OCI-LY3 (cell line): ENCODE measurements around the gene BAMBI.

Source experiments
- H2AFZ ChIP-seq: fragments of 200-600, 300-600 bp; shearing (Covaris generic); 2 replicates; pipeline ENCODE4 v1.6.0; 2014; ENCODE audit warnings: antibody characterized with exemption, low read depth, low read length
- H3K27ac ChIP-seq: fragments of 200-600, 300-600 bp; sonication (generic); 2 replicates; pipeline ENCODE4 v1.5.1; 2014; ENCODE audit warnings: mild to moderate bottlenecking, low read length, moderate library complexity, mixed read lengths
- H3K27me3 ChIP-seq: fragments of 200-600, 300-600 bp; sonication (generic); 2 replicates; pipeline ENCODE4 v1.6.1; 2014; ENCODE audit warnings: low read depth, low read length, mixed read lengths
- H3K36me3 ChIP-seq: fragments of 200-600, 300-600 bp; sonication (generic); replicated peaks from 2 replicates; pipeline ENCODE3; 2014; ENCODE audit warnings: low read depth, low read length, mixed read lengths
- H3K4me1 ChIP-seq: fragments of 300-600, 200-600 bp; sonication (generic); 2 replicates; pipeline ENCODE4 v1.6.1; 2014; ENCODE audit warnings: low read length, mixed read lengths
- H3K4me2 ChIP-seq: fragments of 200-600, 300-600 bp; sonication (generic); 2 replicates; pipeline ENCODE4 v1.6.1; 2014; ENCODE audit warnings: low read length, mixed read lengths
- H3K4me3 ChIP-seq: fragments of 300-600, 200-600 bp; sonication (generic); 2 replicates; pipeline ENCODE4 v1.5.1; 2014; ENCODE audit warnings: antibody characterized with exemption, mild to moderate bottlenecking, low read length, moderate library complexity
- H3K79me2 ChIP-seq: fragments of 300-600, 200-600 bp; shearing (Covaris generic); 2 replicates; pipeline ENCODE4 v1.6.1; 2014; ENCODE audit warnings: mild to moderate bottlenecking, low read length, mixed read lengths
- H3K9ac ChIP-seq: fragments of 300-600, 200-600 bp; shearing (Covaris generic); 2 replicates; pipeline ENCODE4 v1.6.0; 2014; ENCODE audit warnings: mild to moderate bottlenecking, low read length, moderate library complexity
- H3K9me3 ChIP-seq: fragments of 200-600, 300-600 bp; shearing (Covaris generic); 2 replicates; pipeline ENCODE4 v1.6.1; 2014; ENCODE audit warnings: low read length, mixed read lengths; ENCODE audit not compliant: insufficient read depth
- H4K20me1 ChIP-seq: fragments of 200-600, 300-600 bp; sonication (generic); 2 replicates; pipeline ENCODE4 v1.6.1; 2016; ENCODE audit warnings: low read length, mixed read lengths; ENCODE audit not compliant: insufficient read depth
- CTCF ChIP-seq: fragments of 200-600, 300-600 bp; sonication (generic); IDR thresholded peaks from 2 replicates; pipeline ENCODE4 v1.5.1; 2014; ENCODE audit warnings: antibody characterized with exemption, low read length, low read depth
- EZH2phosphoT487 ChIP-seq: fragments of 200-600 bp; shearing (Covaris generic); IDR thresholded peaks from 2 replicates; pipeline ENCODE4 v1.6.1; 2018; ENCODE audit warnings: antibody characterized with exemption, mixed run types, low read depth

Gene BAMBI

GRCh38 chr10:28722065-28722803 lies 44.9 kb downstream of the BAMBI start:
- Histone ChIP-seq H3K9ac (no peak overlapping the region), H4K20me1 (no peaks in the 10 kb centered on the region), H3K4me1 (no peaks in the 10 kb centered on the region), H3K36me3 (no peaks in the 10 kb centered on the region), H3K27ac (no peak overlapping the region), H3K4me2 (no peak overlapping the region), H3K79me2 (no peaks in the 10 kb centered on the region), H2AFZ (no peak overlapping the region), H3K9me3 (no peaks in the 10 kb centered on the region), H3K27me3 (no peaks in the 10 kb centered on the region), H3K4me3 (no peak overlapping the region)
- TF ChIP-seq CTCF = no peak

- H3K27ac ChIP-seq = no peak overlapping the region
- H3K36me3 ChIP-seq = no peaks in the 10 kb centered on the region
- TF ChIP-seq CTCF = no peak
- TF ChIP-seq EZH2phosphoT487 = no peak
- no peaks in the 10 kb centered on the region for H3K27me3 ChIP-seq
- no peak overlapping the region for H3K4me3 ChIP-seq
- no peaks in the 10 kb centered on the region for H3K9me3 ChIP-seq
- no peak overlapping the region for H3K9ac ChIP-seq
- no peaks in the 10 kb centered on the region for H4K20me1 ChIP-seq
- H3K4me1 ChIP-seq = no peaks in the 10 kb centered on the region
- no peak overlapping the region for H3K4me2 ChIP-seq
- H3K79me2 ChIP-seq = no peaks in the 10 kb centered on the region
- no peak overlapping the region for H2AFZ ChIP-seq
Observed at GRCh38 chr10:28728366-28728765, 51.0 kb downstream of the BAMBI start.

- H3K27ac ChIP-seq = no peak overlapping the region
- no peak for TF ChIP-seq EZH2phosphoT487
- TF ChIP-seq CTCF = no peak
- H3K9me3 ChIP-seq = no peaks in the 10 kb centered on the region
- H2AFZ ChIP-seq = no peak overlapping the region
- H3K4me1 ChIP-seq = no peaks in the 10 kb centered on the region
- no peaks in the 10 kb centered on the region for H3K79me2 ChIP-seq
- no peaks in the 10 kb centered on the region for H3K36me3 ChIP-seq
- H4K20me1 ChIP-seq = no peaks in the 10 kb centered on the region
- H3K9ac ChIP-seq = no peak overlapping the region
- H3K4me3 ChIP-seq = no peak overlapping the region
- no peaks in the 10 kb centered on the region for H3K27me3 ChIP-seq
- H3K4me2 ChIP-seq = no peak overlapping the region
Observed at GRCh38 chr10:28730031-28730778, 52.9 kb downstream of the BAMBI start.

- no peaks in the 10 kb centered on the region for H4K20me1 ChIP-seq
- no peak overlapping the region for H2AFZ ChIP-seq
- no peak for TF ChIP-seq CTCF
- no peak for TF ChIP-seq EZH2phosphoT487
- H3K36me3 ChIP-seq = no peaks in the 10 kb centered on the region
- 0 out of 2 replicates have a peak, but pooled peaks cover 2% of the 10 kb centered on the region for H3K27me3 ChIP-seq
- no peak overlapping the region for H3K4me3 ChIP-seq
- no peak overlapping the region for H3K27ac ChIP-seq
- no peaks in the 10 kb centered on the region for H3K79me2 ChIP-seq
- H3K4me2 ChIP-seq = no peak overlapping the region
- no peak overlapping the region for H3K9ac ChIP-seq
- no peaks in the 10 kb centered on the region for H3K4me1 ChIP-seq
- no peaks in the 10 kb centered on the region for H3K9me3 ChIP-seq
Observed at GRCh38 chr10:28732091-28732490, 54.8 kb downstream of the BAMBI start.
